GM12872 (cell line): ENCODE measurements around the gene RGS3.

Experiments
- CTCF ChIP-seq: IDR thresholded peaks from 3 replicates; pipeline ENCODE4 v1.5.1; 2011; ENCODE audit warnings: low read depth, mild to moderate bottlenecking, low read length, moderate library complexity; ENCODE audit not compliant: insufficient read depth

RGS3 gene

GRCh38 chr9:113640418-113640817 is 176.9 kb downstream of the RGS3 start:
- TF ChIP-seq CTCF: no peak

- no peak for TF ChIP-seq CTCF
Observed at GRCh38 chr9:113641100-113641885, 177.8 kb downstream of the RGS3 start.

- TF ChIP-seq CTCF: no peak
Observed at GRCh38 chr9:113644321-113644720, 180.8 kb downstream of the RGS3 start.

- TF ChIP-seq CTCF: no peak
Observed at GRCh38 chr9:113645227-113645977, 181.9 kb downstream of the RGS3 start.

- TF ChIP-seq CTCF: no peak
Observed at GRCh38 chr9:113645978-113646253, 182.4 kb downstream of the RGS3 start.

GRCh38 chr9:113646491-113646890 is 183.0 kb downstream of the RGS3 start:
- TF ChIP-seq CTCF: no peak
